K562 (cell line): ENCODE measurements around the gene CALR3. TPM values are rescaled to one million over a fixed set of nuclear protein-coding genes. Genes with fewer than 3 reads are reported as not detected.

Experiments used
- ATF7 ChIP-seq: fragments of 450-650 bp; IDR thresholded peaks from 2 replicates; pipeline ENCODE4 v1.7.1; 2014; ENCODE audit warnings: mild to moderate bottlenecking, moderate library complexity
- BHLHE40 ChIP-seq: IDR thresholded peaks from 2 replicates; pipeline ENCODE4 v1.6.1; 2011; ENCODE audit warnings: low read length, improper control_type of control experiment
- DNMT1 ChIP-seq: fragments of 450-650 bp; IDR thresholded peaks from 2 replicates; pipeline ENCODE4 v1.6.1; 2016; ENCODE audit warnings: antibody characterized with exemption, mild to moderate bottlenecking
- KLF16 ChIP-seq: IDR thresholded peaks from 2 replicates; pipeline ENCODE4 v1.6.1; 2016; ENCODE audit warnings: antibody characterized with exemption
- LEF1 ChIP-seq: fragments of 450-650 bp; IDR thresholded peaks from 2 replicates; pipeline ENCODE4 v1.6.1; 2016; ENCODE audit warnings: mild to moderate bottlenecking
- MEF2A ChIP-seq: IDR thresholded peaks from 2 replicates; pipeline ENCODE4 v1.6.1; 2011; ENCODE audit warnings: low read depth, mild to moderate bottlenecking, low read length, moderate library complexity; ENCODE audit not compliant: control insufficient read depth
- MEIS2 ChIP-seq: fragments of 450-650 bp; IDR thresholded peaks from 2 replicates; pipeline ENCODE4 v1.6.1; 2014; ENCODE audit warnings: mild to moderate bottlenecking; ENCODE audit not compliant: partially characterized antibody
- NCOA2 ChIP-seq, 2 experiments: fragments of 450-650 bp; IDR thresholded peaks; 2 replicates each; pipeline ENCODE4 v1.6.1; 2018; ENCODE audit warnings: mild to moderate bottlenecking in 2 of 2, moderate library complexity in 1 of 2; ENCODE audit not compliant: partially characterized antibody in 2 of 2
- NCOA4 ChIP-seq: fragments of 450-650 bp; IDR thresholded peaks from 2 replicates; pipeline ENCODE4 v1.6.1; 2018; ENCODE audit warnings: mild to moderate bottlenecking; ENCODE audit not compliant: partially characterized antibody
- NFATC3 ChIP-seq: fragments of 450-650 bp; IDR thresholded peaks from 2 replicates; pipeline ENCODE4 v1.6.1; 2017; ENCODE audit warnings: mild to moderate bottlenecking
- RBM22 ChIP-seq: fragments of 200-400 bp; formaldehyde crosslinking; IDR thresholded peaks from 2 replicates; pipeline ENCODE4 v1.6.1; 2018; ENCODE audit warnings: low read length, low read depth; ENCODE audit not compliant: poor library complexity, severe bottlenecking
- SLC30A9 ChIP-seq: fragments of 250-450 bp; sonication (Bioruptor Pico); IDR thresholded peaks from 2 replicates; pipeline ENCODE4 v1.8.0; 2022; ENCODE audit warnings: mild to moderate bottlenecking, moderate library complexity
- SMAD4 ChIP-seq: fragments of 250-450 bp; sonication (Bioruptor Pico); conservative IDR thresholded peaks from 2 replicates; pipeline ENCODE4 v1.8.0; 2021; ENCODE audit warnings: inconsistent platforms, mild to moderate bottlenecking, moderate library complexity
- TAL1 ChIP-seq: fragments of 450-650 bp; IDR thresholded peaks from 2 replicates; pipeline ENCODE4 v1.6.1; 2016; ENCODE audit warnings: mild to moderate bottlenecking
- TBL1XR1 ChIP-seq, 2 experiments: IDR thresholded peaks; 2 replicates each; pipeline ENCODE4 v1.6.1; 2012; ENCODE audit warnings: improper control_type of control experiment in 2 of 2, low read length in 2 of 2, mild to moderate bottlenecking in 1 of 2
- ZNF165 ChIP-seq: fragments of 250-450 bp; sonication (Bioruptor Pico); IDR thresholded peaks from 2 replicates; pipeline ENCODE4 v1.4.0; 2020; ENCODE audit warnings: borderline replicate concordance
- ZNF444 ChIP-seq: fragments of 250-450 bp; sonication (Bioruptor Pico); IDR thresholded peaks from 2 replicates; pipeline ENCODE4 v1.4.0; 2020; ENCODE audit warnings: mild to moderate bottlenecking, moderate library complexity
- polyA plus RNA-seq, 8 experiments: library from polyadenylated mRNA; depleted of rRNA in 4 of 8; stranded (reverse) in 5 of 8; unstranded in 3 of 8; fragments of >200 nt; fragmentation: Nextera tagmentation in 2 of 8; fragmentation: Illumina TruSeq in 1 of 8; extraction: Ambion mirVana in 2 of 8; extraction: Trizol in 1 of 8; gene quantifications; 2 replicates each; pipeline versions ENCODE4 v1.2.1 to v1.2.3, GENCODE V29; 2011 to 2014; ENCODE audit warnings: inconsistent platforms in 1 of 8, missing spikeins in 1 of 8
- total RNA-seq, 7 experiments: library from RNA; depleted of rRNA in 6 of 7; stranded (reverse); fragments of >200 nt in 6 of 7; fragmentation: Illumina TruSeq in 2 of 7; extraction: Trizol in 2 of 7; gene quantifications; 2 replicates each; pipeline versions ENCODE4 v1.2.1 to v1.2.3, GENCODE V29; 2011 to 2021; ENCODE audit warnings: low replicate concordance in 1 of 7
- TF ChIP-seq, protein P1 (sequence below): sonication (generic); formaldehyde crosslinking; IDR thresholded peaks from 2 replicates; pipeline ENCODE4 v1.8.0; 2023; ENCODE audit warnings: mild to moderate bottlenecking, missing genetic modification reagents

The CALR3 gene
- total and polyA plus RNA-seq, 9 of the 15 experiments (the other 6 are each of a cell fraction or from before 2014, with no cell fraction given) = 0.15 to 0.41 (median 0.22) TPM; not detected in 4

DNA sequence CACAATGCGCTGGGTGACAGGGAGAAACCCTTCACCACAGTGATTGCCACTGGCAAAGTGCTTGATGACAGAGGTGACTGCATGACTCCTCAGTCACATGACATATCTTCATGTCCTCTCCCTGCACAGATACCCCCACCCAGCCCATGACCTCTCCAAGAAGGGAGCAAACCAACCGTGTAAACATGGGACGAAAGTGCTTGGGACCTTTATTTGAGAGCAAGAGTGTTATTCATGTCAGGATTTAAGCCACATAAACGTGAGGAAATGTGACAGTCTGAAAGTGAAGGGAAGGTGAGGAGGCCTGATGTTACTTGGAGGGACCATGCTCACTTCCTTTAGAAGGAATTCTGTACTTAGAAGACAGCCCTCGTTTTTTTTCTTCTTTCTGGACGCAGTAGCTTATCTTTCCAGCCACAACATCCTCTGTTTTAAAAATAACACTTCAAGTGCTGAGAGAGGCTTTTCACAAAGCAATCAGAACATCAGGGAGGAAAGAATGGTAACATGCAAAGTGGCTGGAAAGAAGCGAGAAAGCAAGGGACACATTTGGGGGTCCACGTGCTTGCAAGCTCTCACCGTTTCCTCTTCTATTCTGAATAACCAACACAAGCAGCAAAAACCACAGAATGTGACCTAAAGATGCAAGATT is 59.8 kb downstream of the CALR3 start (continued):
- peak; percentile 44; the same call in 1 of the 2 replicates for TF ChIP-seq BHLHE40
- peak; percentile 81 for TF ChIP-seq MEF2A
- 0 out of 2 replicates have a peak, but pooled peaks have one; percentile 18 for TF ChIP-seq ATF7
- no peak for TF ChIP-seq ZNF165 (CRISPR knock-in tag)
- TF ChIP-seq TBL1XR1 (IDR thresholded peaks at IDR 0.05; ENCODE audit: low read length in 2 of 2) = 0 out of 4 replicates have a peak, but pooled peaks of 1 of the 2 experiments have one; percentile 31
- no peak for TF ChIP-seq SLC30A9
- TF ChIP-seq KLF16 = no peak
- no peak for TF ChIP-seq DNMT1
- TF ChIP-seq, protein P1, sequence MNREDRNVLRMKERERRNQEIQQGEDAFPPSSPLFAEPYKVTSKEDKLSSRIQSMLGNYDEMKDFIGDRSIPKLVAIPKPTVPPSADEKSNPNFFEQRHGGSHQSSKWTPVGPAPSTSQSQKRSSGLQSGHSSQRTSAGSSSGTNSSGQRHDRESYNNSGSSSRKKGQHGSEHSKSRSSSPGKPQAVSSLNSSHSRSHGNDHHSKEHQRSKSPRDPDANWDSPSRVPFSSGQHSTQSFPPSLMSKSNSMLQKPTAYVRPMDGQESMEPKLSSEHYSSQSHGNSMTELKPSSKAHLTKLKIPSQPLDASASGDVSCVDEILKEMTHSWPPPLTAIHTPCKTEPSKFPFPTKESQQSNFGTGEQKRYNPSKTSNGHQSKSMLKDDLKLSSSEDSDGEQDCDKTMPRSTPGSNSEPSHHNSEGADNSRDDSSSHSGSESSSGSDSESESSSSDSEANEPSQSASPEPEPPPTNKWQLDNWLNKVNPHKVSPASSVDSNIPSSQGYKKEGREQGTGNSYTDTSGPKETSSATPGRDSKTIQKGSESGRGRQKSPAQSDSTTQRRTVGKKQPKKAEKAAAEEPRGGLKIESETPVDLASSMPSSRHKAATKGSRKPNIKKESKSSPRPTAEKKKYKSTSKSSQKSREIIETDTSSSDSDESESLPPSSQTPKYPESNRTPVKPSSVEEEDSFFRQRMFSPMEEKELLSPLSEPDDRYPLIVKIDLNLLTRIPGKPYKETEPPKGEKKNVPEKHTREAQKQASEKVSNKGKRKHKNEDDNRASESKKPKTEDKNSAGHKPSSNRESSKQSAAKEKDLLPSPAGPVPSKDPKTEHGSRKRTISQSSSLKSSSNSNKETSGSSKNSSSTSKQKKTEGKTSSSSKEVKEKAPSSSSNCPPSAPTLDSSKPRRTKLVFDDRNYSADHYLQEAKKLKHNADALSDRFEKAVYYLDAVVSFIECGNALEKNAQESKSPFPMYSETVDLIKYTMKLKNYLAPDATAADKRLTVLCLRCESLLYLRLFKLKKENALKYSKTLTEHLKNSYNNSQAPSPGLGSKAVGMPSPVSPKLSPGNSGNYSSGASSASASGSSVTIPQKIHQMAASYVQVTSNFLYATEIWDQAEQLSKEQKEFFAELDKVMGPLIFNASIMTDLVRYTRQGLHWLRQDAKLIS (CRISPR knock-in tag) = no peak
- TF ChIP-seq NCOA2 (IDR thresholded peaks at IDR 0.05; ENCODE audit: partially characterized antibody in 2 of 2) = no peak
- peak; percentile 53; the same call in 1 of the 2 replicates for TF ChIP-seq LEF1
- peak; percentile 35; the same call in 1 of the 2 replicates for TF ChIP-seq TAL1
- no peak for TF ChIP-seq ZNF444 (CRISPR knock-in tag)
- no peak for TF ChIP-seq NFATC3
- no peak for TF ChIP-seq RBM22
- TF ChIP-seq MEIS2 = peak; percentile 67
- TF ChIP-seq NCOA4 = no peak
- peak; percentile 59; the same call in 1 of the 2 replicates for TF ChIP-seq SMAD4 (CRISPR knock-in tag)
